ENCODE measurements around the gene IL15.

DNA sequence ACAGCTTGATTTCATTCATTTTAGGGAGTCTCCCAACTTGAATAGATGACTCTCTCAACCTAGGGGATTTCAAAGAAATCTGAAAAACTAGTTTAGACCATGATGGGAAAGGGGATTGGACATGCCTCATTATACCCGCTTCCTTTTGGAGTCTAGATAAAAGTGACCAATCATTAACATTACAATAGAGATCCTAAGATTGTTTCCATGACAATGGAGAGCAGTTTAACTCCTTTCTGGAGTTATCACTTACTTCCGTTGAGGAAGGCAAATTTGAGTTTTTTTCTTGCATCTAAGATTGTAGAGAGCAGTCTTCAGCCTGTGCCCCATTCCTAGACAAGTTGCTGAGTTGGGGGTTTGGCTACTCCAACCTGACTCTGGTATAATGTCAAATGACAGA lies 11.4 kb upstream of the IL15 start:
- TF ChIP-seq, protein P1, sequence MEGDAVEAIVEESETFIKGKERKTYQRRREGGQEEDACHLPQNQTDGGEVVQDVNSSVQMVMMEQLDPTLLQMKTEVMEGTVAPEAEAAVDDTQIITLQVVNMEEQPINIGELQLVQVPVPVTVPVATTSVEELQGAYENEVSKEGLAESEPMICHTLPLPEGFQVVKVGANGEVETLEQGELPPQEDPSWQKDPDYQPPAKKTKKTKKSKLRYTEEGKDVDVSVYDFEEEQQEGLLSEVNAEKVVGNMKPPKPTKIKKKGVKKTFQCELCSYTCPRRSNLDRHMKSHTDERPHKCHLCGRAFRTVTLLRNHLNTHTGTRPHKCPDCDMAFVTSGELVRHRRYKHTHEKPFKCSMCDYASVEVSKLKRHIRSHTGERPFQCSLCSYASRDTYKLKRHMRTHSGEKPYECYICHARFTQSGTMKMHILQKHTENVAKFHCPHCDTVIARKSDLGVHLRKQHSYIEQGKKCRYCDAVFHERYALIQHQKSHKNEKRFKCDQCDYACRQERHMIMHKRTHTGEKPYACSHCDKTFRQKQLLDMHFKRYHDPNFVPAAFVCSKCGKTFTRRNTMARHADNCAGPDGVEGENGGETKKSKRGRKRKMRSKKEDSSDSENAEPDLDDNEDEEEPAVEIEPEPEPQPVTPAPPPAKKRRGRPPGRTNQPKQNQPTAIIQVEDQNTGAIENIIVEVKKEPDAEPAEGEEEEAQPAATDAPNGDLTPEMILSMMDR (IDR thresholded peaks at IDR 0.05): no peak
- no peak for TF ChIP-seq EP300 (IDR thresholded peaks at IDR 0.05)
- TF ChIP-seq POLR2AphosphoS5 (IDR thresholded peaks at IDR 0.05): no peak
- no peak for TF ChIP-seq POLR2A (IDR thresholded peaks at IDR 0.05)
